Measurements from ENCODE around the gene HSPG2.
"Not testable (repeated sequence)": the region's sequence is repeated elsewhere in the genome, so short reads cannot be mapped to it uniquely, and the experiment has no call there.

HSPG2 gene

GRCh38 chr1:21937034-21937371 lies at the start of gene HSPG2:
Gene HSPG2, minus strand, starts transcription at chr1:21937310. Its CDS starts 93 bp downstream, at chr1:21937217.
- DNase-seq = no peak

- DNase-seq = not testable (repeated sequence)
Observed at GRCh38 chr1:21986386-21986785, 49.3 kb upstream of the HSPG2 start.

- not testable (repeated sequence) for DNase-seq
Observed at GRCh38 chr1:21985893-21986292, 48.8 kb upstream of the HSPG2 start.

GRCh38 chr1:21983539-21983938 lies 46.4 kb upstream of the HSPG2 start:
- not testable (repeated sequence) for DNase-seq

GRCh38 chr1:21982122-21982521 lies 45.0 kb upstream of the HSPG2 start:
- not testable (repeated sequence) for DNase-seq

GRCh38 chr1:21981253-21981652 lies 44.1 kb upstream of the HSPG2 start:
- not testable (repeated sequence) for DNase-seq

GRCh38 chr1:21980515-21981220 lies 43.6 kb upstream of the HSPG2 start:
- DNase-seq = not testable (repeated sequence)

- not testable (repeated sequence) for DNase-seq
Observed at GRCh38 chr1:21978209-21978608, 41.1 kb upstream of the HSPG2 start.

GRCh38 chr1:21976703-21977239 lies 39.7 kb upstream of the HSPG2 start, which contains the start of gene CELA3B:
Gene CELA3B, plus strand, starts transcription at chr1:21977022. Its CDS starts 18 bp downstream, at chr1:21977040.
- DNase-seq = not testable (repeated sequence)

GRCh38 chr1:21975296-21975695 lies 38.2 kb upstream of the HSPG2 start:
- not testable (repeated sequence) for DNase-seq

- peak; percentile 76 for DNase-seq
Observed at GRCh38 chr1:21974699-21975098, 37.6 kb upstream of the HSPG2 start.

GRCh38 chr1:21973948-21974347 lies 36.8 kb upstream of the HSPG2 start:
- not testable (repeated sequence) for DNase-seq

GRCh38 chr1:21972973-21973441 lies 35.9 kb upstream of the HSPG2 start:
- DNase-seq = not testable (repeated sequence)

- not testable (repeated sequence) for DNase-seq
Observed at GRCh38 chr1:21970523-21970922, 33.4 kb upstream of the HSPG2 start.

GRCh38 chr1:21969066-21969465 lies 32.0 kb upstream of the HSPG2 start:
- DNase-seq = not testable (repeated sequence)

- DNase-seq = not testable (repeated sequence)
Observed at GRCh38 chr1:21967216-21967615, 30.1 kb upstream of the HSPG2 start.

- DNase-seq = no peak
Observed at GRCh38 chr1:21966247-21967000, 29.3 kb upstream of the HSPG2 start.

GRCh38 chr1:21963477-21964217 lies 26.5 kb upstream of the HSPG2 start:
- no peak for DNase-seq

- DNase-seq = no peak
Observed at GRCh38 chr1:21961799-21962198, 24.7 kb upstream of the HSPG2 start.

- no peak for DNase-seq
Observed at GRCh38 chr1:21961337-21961736, 24.2 kb upstream of the HSPG2 start.

- DNase-seq = no peak
Observed at GRCh38 chr1:21956720-21957552, 19.8 kb upstream of the HSPG2 start.

All from SHP77 treated with DMSO at 0.1 percent for 48 hours (cell line).